H1 (cell line): ENCODE measurements around the gene UAP1. TPM values are rescaled to one million over a fixed set of nuclear protein-coding genes. Genes with fewer than 3 reads are reported as not detected.

Experiments
- CTCF ChIA-PET: fragments of 300-600 bp; sonication (Branson Sonifier 250); formaldehyde crosslinking; loops from one replicate; lab custom pipeline; 2021; ENCODE audit not compliant: partially characterized antibody; lab: Charles Lee
- POLR2A ChIA-PET: fragments of 300-600 bp; sonication (Branson Sonifier 250); formaldehyde crosslinking; loops from one replicate; lab custom pipeline; 2021; ENCODE audit warnings: inconsistent platforms; ENCODE audit not compliant: partially characterized antibody; lab: Charles Lee
- DNase-seq, 2 experiments: peaks; one replicate each; pipeline versions ENCODE4 v3.0.0 to v3.0.0-alpha.2; 2010 to 2022; ENCODE audit warnings: low spot score in 2 of 2, low read depth in 1 of 2, mixed read lengths in 1 of 2
- FAIRE-seq: peaks from 2 replicates; lab custom pipeline; 2011; peaks lifted over from hg19 to GRCh38; lab: Jason Lieb, UNC
- H2AFZ ChIP-seq: 2 replicates; pipeline ENCODE4 v1.8.1; 2012; ENCODE audit warnings: low read length, inconsistent platforms
- H2AK5ac ChIP-seq: 2 replicates; pipeline ENCODE4 v1.6.1; 2013; ENCODE audit warnings: low read depth, low read length
- H2BK120ac ChIP-seq: replicated peaks from 2 replicates; pipeline ENCODE3; 2013; ENCODE audit warnings: low read depth, low read length, inconsistent platforms
- H2BK12ac ChIP-seq: 2 replicates; pipeline ENCODE4 v1.6.1; 2013; ENCODE audit warnings: low read depth, low read length
- H2BK15ac ChIP-seq: 2 replicates; pipeline ENCODE4 v1.6.1; 2013; ENCODE audit warnings: low read length
- H2BK20ac ChIP-seq: 2 replicates; pipeline ENCODE4 v1.6.1; 2013; ENCODE audit warnings: low read length
- H2BK5ac ChIP-seq: 2 replicates; pipeline ENCODE4 v1.6.1; 2013; ENCODE audit warnings: low read depth, low read length
- H3K14ac ChIP-seq: 2 replicates; pipeline ENCODE4 v1.6.1; 2013; ENCODE audit warnings: inconsistent platforms; ENCODE audit not compliant: insufficient read length
- H3K18ac ChIP-seq: 2 replicates; pipeline ENCODE4 v1.6.1; 2013; ENCODE audit warnings: low read length; ENCODE audit errors: extremely low read depth
- H3K23ac ChIP-seq: 2 replicates; pipeline ENCODE4 v1.6.1; 2013; ENCODE audit warnings: inconsistent platforms; ENCODE audit not compliant: insufficient read length
- H3K23me2 ChIP-seq: 2 replicates; pipeline ENCODE4 v1.6.1; 2013; ENCODE audit warnings: low read depth, low read length
- H3K27ac ChIP-seq: 2 replicates; pipeline ENCODE4 v1.6.1; 2011; ENCODE audit warnings: low read depth, low read length, inconsistent platforms
- H3K27me3 ChIP-seq, 4 experiments: replicated peaks in 1 of 4; 1 replicate in 1 of 4; 2 replicates in 3 of 4; pipeline versions ENCODE4 v1.6.1 to v1.8.1; 2011 to 2013; ENCODE audit warnings: low read length in 3 of 4, mild to moderate bottlenecking in 3 of 4, inconsistent platforms in 2 of 4, mixed read lengths in 2 of 4, moderate library complexity in 1 of 4; ENCODE audit not compliant: control insufficient read depth in 3 of 4, insufficient read depth in 3 of 4; ENCODE audit errors: extremely low read depth in 1 of 4
- H3K36me3 ChIP-seq, 4 experiments: 2 replicates each; pipeline versions ENCODE4 v1.6.1 to v1.8.1; 2011 to 2013; ENCODE audit warnings: mild to moderate bottlenecking in 4 of 4, low read length in 3 of 4, moderate library complexity in 2 of 4, control low read depth in 1 of 4, inconsistent platforms in 1 of 4; ENCODE audit not compliant: insufficient read depth in 4 of 4, control insufficient read depth in 2 of 4
- H3K4ac ChIP-seq: replicated peaks from 2 replicates; pipeline ENCODE3; 2013; ENCODE audit warnings: low read length, low read depth, mixed read lengths, inconsistent platforms; ENCODE audit not compliant: insufficient read length
- H3K4me1 ChIP-seq, 4 experiments: replicated peaks in 1 of 4; 1 replicate in 1 of 4; 2 replicates in 3 of 4; pipeline versions ENCODE4 v1.6.1 to v1.8.1; 2011 to 2013; ENCODE audit warnings: low read length in 3 of 4, inconsistent platforms in 2 of 4, mixed read lengths in 1 of 4; ENCODE audit not compliant: insufficient read depth in 4 of 4, control insufficient read depth in 3 of 4
- H3K4me2 ChIP-seq, 2 experiments: 2 replicates each; pipeline versions ENCODE4 v1.6.1 to v1.8.1; 2011 to 2013; ENCODE audit warnings: low read depth in 2 of 2, low read length in 2 of 2, control low read depth in 1 of 2, inconsistent platforms in 1 of 2, mild to moderate bottlenecking in 1 of 2; ENCODE audit not compliant: insufficient read depth in 1 of 2
- H3K4me3 ChIP-seq, 4 experiments: fragments of 200-600, 300-600 bp in 1 of 4; sonication (generic), shearing (Covaris generic), sonication (Bioruptor Twin) in 1 of 4; 2 replicates each; pipeline versions ENCODE4 v1.5.1 to v1.8.1; 2011 to 2016; ENCODE audit warnings: low read length in 4 of 4, low read depth in 3 of 4, control low read depth in 2 of 4, inconsistent platforms in 2 of 4, mild to moderate bottlenecking in 2 of 4, mixed read lengths in 1 of 4, moderate library complexity in 1 of 4; ENCODE audit not compliant: insufficient read depth in 2 of 4; ENCODE audit errors: extremely low read depth in 1 of 4
- H3K56ac ChIP-seq: replicated peaks from 2 replicates; pipeline ENCODE3; 2013; ENCODE audit warnings: low read depth, mild to moderate bottlenecking, mixed read lengths, low read length, inconsistent platforms; ENCODE audit not compliant: insufficient read length
- H3K79me1 ChIP-seq: 2 replicates; pipeline ENCODE4 v1.6.1; 2013; ENCODE audit warnings: low read depth, low read length, control low read depth
- H3K79me2 ChIP-seq, 2 experiments: 2 replicates each; pipeline versions ENCODE4 v1.6.1 to v1.8.1; 2012 to 2013; ENCODE audit warnings: low read length in 2 of 2, mild to moderate bottlenecking in 2 of 2, inconsistent platforms in 1 of 2; ENCODE audit not compliant: insufficient read depth in 2 of 2, control insufficient read depth in 1 of 2
- H3K9ac ChIP-seq, 4 experiments: replicated peaks in 1 of 4; 1 replicate in 1 of 4; 2 replicates in 3 of 4; pipeline versions ENCODE4 v1.6.1 to v1.8.1; 2011 to 2013; ENCODE audit warnings: low read depth in 3 of 4, low read length in 3 of 4, control low read depth in 2 of 4, mild to moderate bottlenecking in 2 of 4, moderate library complexity in 2 of 4, inconsistent platforms in 1 of 4; ENCODE audit errors: extremely low read depth in 1 of 4
- H3K9me3 ChIP-seq, 2 experiments: 2 replicates each; pipeline versions ENCODE4 v1.6.1 to v1.8.1; 2012 to 2013; ENCODE audit warnings: mild to moderate bottlenecking in 2 of 2, moderate library complexity in 2 of 2, control low read depth in 1 of 2, inconsistent platforms in 1 of 2, low read depth in 1 of 2, low read length in 1 of 2, mixed read lengths in 1 of 2; ENCODE audit not compliant: insufficient read depth in 2 of 2
- H4K20me1 ChIP-seq, 2 experiments: replicated peaks in 1 of 2; 2 replicates each; pipeline versions ENCODE3 to v1.8.1; 2011 to 2013; ENCODE audit warnings: inconsistent platforms in 2 of 2, low read length in 2 of 2, mild to moderate bottlenecking in 1 of 2; ENCODE audit not compliant: insufficient read depth in 2 of 2, control insufficient read depth in 1 of 2
- H4K5ac ChIP-seq: 2 replicates; pipeline ENCODE4 v1.6.1; 2013; ENCODE audit warnings: low read length, low read depth, mixed read lengths, inconsistent platforms; ENCODE audit not compliant: insufficient read length
- H4K8ac ChIP-seq: 2 replicates; pipeline ENCODE4 v1.8.0; 2013; ENCODE audit warnings: mild to moderate bottlenecking, moderate library complexity, low read length, inconsistent platforms; ENCODE audit not compliant: insufficient read depth; ENCODE audit errors: extremely low read depth
- H4K91ac ChIP-seq: replicated peaks from 2 replicates; pipeline ENCODE3; 2013; ENCODE audit warnings: low read length, mixed read lengths, inconsistent platforms; ENCODE audit not compliant: insufficient read length
- CBX5 ChIP-seq: fragments of 300-800, 300-1000 bp; sonication (generic); IDR thresholded peaks from 2 replicates; pipeline ENCODE4 v1.7.1; 2016; ENCODE audit warnings: antibody characterized with exemption, low read length, low read depth
- CHD2 ChIP-seq: IDR thresholded peaks from 2 replicates; pipeline ENCODE4 v1.6.1; 2012; ENCODE audit warnings: low read length, improper control_type of control experiment
- FOSL1 ChIP-seq: IDR thresholded peaks from 2 replicates; pipeline ENCODE4 v1.6.1; 2011; ENCODE audit warnings: mild to moderate bottlenecking, low read depth, low read length, moderate library complexity; ENCODE audit not compliant: insufficient read depth
- GABPA ChIP-seq: IDR thresholded peaks from 2 replicates; pipeline ENCODE4 v1.6.1; 2011; ENCODE audit warnings: mild to moderate bottlenecking, low read length, moderate library complexity, borderline replicate concordance; ENCODE audit not compliant: insufficient read depth
- RXRA ChIP-seq: IDR thresholded peaks from 2 replicates; pipeline ENCODE4 v1.6.1; 2011; ENCODE audit warnings: low read depth, mild to moderate bottlenecking, low read length, moderate library complexity; ENCODE audit not compliant: insufficient read depth
- SAP30 ChIP-seq: fragments of 300-600 bp; sonication (generic); IDR thresholded peaks from 2 replicates; pipeline ENCODE4 v1.7.1; 2012; ENCODE audit warnings: low read length, moderate library complexity, mild to moderate bottlenecking, inconsistent platforms; ENCODE audit not compliant: insufficient read depth, insufficient replicate concordance
- SP4 ChIP-seq: IDR thresholded peaks from 2 replicates; pipeline ENCODE4 v1.6.1; 2012; ENCODE audit warnings: low read length, inconsistent platforms
- TEAD4 ChIP-seq: IDR thresholded peaks from 2 replicates; pipeline ENCODE4 v1.6.1; 2012; ENCODE audit warnings: low read depth, low read length, inconsistent platforms, mixed read lengths
- WGBS, 2 experiments: shearing (Covaris generic) in 1 of 2; methylation state at CpG; one replicate each; pipeline versions ENCODE4 v1.1.6 to v1.1.7; 2013 to 2015; ENCODE audit warnings: low lambda C conversion rate in 2 of 2, mixed read lengths in 2 of 2, inconsistent platforms in 1 of 2, low coverage in 1 of 2, missing lambda C conversion rate in 1 of 2; ENCODE audit not compliant: insufficient replicate concordance in 2 of 2, insufficient coverage in 1 of 2, insufficient read length in 1 of 2; ENCODE audit errors: extremely low coverage in 1 of 2, missing lambda C conversion rate in 1 of 2; 5-methylcytosine and 5-hydroxymethylcytosine counted together
- polyA plus RNA-seq, 7 experiments: library from polyadenylated mRNA; depleted of rRNA in 3 of 7; stranded (reverse) in 5 of 7; unstranded in 2 of 7; fragments of >200 nt in 5 of 7; fragments of 200-250 nt in 2 of 7; gene quantifications; 1 replicate in 5 of 7; 2 replicates in 1 of 7; 4 replicates in 1 of 7; pipeline versions ENCODE4 v1.2.1 to v1.2.3, GENCODE V29; 2011 to 2013; ENCODE audit warnings: missing spikeins in 2 of 7, mixed read lengths in 2 of 7
- total RNA-seq: library from RNA; stranded (reverse); fragmentation: NEBNext Ultra II Directional; extraction: Animal tissue kit (Norgen Biotek cat#: 25700); gene quantifications from 2 replicates; pipeline ENCODE4 v1.2.1, GENCODE V29; 2021
- TF ChIP-seq, protein P1 (sequence below), 3 experiments: IDR thresholded peaks; 1 replicate in 2 of 3; 2 replicates in 1 of 3; pipeline versions ENCODE4 v1.5.1 to v1.6.1; 2011; ENCODE audit warnings: low read length in 3 of 3, mild to moderate bottlenecking in 3 of 3, inconsistent platforms in 2 of 3, low read depth in 1 of 3, moderate library complexity in 1 of 3; ENCODE audit not compliant: insufficient read depth in 1 of 3; ENCODE audit errors: control extremely low read depth in 1 of 3
- TF ChIP-seq, protein P2 (sequence below): IDR thresholded peaks from 2 replicates; pipeline ENCODE4 v1.6.1; 2012; ENCODE audit warnings: low read length, inconsistent platforms

UAP1 gene
- total and polyA plus RNA-seq, 2 of the 8 experiments (the other 6 are each of a cell fraction or from before 2014, with no cell fraction given), result 9.4 to 32.9 TPM

DNA sequence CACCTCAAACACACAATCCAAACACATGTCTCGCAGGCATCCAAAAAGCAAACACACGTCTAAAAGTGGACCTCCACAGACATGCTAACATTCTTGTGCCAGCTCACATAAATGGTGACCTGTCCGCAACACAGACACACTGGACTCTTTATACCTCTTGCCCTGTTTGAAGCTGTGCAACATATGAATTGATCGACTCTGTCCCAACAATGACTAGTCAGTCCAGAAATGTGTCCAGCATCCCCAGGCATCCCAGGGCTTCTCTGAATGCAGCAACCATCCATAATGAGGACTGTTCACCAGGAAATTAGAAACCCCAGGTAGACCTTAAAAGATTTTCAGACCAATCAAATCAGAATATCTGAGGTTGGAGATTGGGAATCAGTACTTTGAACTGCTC, 73.9 kb downstream of the UAP1 start:
- DNase-seq (no peak), FAIRE-seq (no peak)
- Histone ChIP-seq H2BK120ac (no peak overlapping the region), H3K23ac (no peak overlapping the region), H3K9me3 (no peaks in the 10 kb centered on the region), H3K18ac (no peak overlapping the region), H3K4me3 (no peak overlapping the region), H3K56ac (no peak overlapping the region), H2BK5ac (no peak overlapping the region), H3K79me1 (no peaks in the 10 kb centered on the region), H3K79me2 (no peaks in the 10 kb centered on the region), H3K9ac (no peak overlapping the region), H2BK15ac (no peak overlapping the region), H3K23me2 (no peaks in the 10 kb centered on the region), H2BK20ac (no peak overlapping the region), H2AFZ (no peak overlapping the region), H4K91ac (no peak overlapping the region), H3K4ac (no peak overlapping the region), H3K36me3 (no peaks in the 10 kb centered on the region), H3K14ac (no peak overlapping the region), H4K8ac (no peak overlapping the region), H2AK5ac (no peak overlapping the region), H3K27me3 (no peaks in the 10 kb centered on the region), H4K20me1 (no peaks in the 10 kb centered on the region), H4K5ac (no peak overlapping the region), H3K27ac (no peak overlapping the region), H2BK12ac (no peak overlapping the region), H3K4me1 (peaks cover 0 to 3% (median 0%) of the 10 kb centered on the region in 4 experiments; a peak in 1 of 7 replicates), H3K4me2 (no peak overlapping the region)
- 94% methylated on average over 4 of the region's 4 CpGs; no CpG with 5 or more reads in 1 of the 2 experiments for WGBS, 2 experiments
- CTCF ChIA-PET, result interaction anchor here (1.1 to 1.7 kb wide), 2 partner anchors 9 to 45 kb away, joined by 3 to 5 read pairs; no protein-coding TSS in a partner anchor
- POLR2A ChIA-PET, result interaction anchor here (1.1 kb wide), 1 partner anchor 10 kb away, joined by 3 read pairs; no protein-coding TSS in a partner anchor
- TF ChIP-seq GABPA (no peak), CHD2 (no peak), FOSL1 (no peak), RXRA (no peak), TEAD4 (no peak), CBX5 (no peak), SAP30 (no peak), SP4 (no peak)
- TF ChIP-seq, protein P1, sequence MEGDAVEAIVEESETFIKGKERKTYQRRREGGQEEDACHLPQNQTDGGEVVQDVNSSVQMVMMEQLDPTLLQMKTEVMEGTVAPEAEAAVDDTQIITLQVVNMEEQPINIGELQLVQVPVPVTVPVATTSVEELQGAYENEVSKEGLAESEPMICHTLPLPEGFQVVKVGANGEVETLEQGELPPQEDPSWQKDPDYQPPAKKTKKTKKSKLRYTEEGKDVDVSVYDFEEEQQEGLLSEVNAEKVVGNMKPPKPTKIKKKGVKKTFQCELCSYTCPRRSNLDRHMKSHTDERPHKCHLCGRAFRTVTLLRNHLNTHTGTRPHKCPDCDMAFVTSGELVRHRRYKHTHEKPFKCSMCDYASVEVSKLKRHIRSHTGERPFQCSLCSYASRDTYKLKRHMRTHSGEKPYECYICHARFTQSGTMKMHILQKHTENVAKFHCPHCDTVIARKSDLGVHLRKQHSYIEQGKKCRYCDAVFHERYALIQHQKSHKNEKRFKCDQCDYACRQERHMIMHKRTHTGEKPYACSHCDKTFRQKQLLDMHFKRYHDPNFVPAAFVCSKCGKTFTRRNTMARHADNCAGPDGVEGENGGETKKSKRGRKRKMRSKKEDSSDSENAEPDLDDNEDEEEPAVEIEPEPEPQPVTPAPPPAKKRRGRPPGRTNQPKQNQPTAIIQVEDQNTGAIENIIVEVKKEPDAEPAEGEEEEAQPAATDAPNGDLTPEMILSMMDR (IDR thresholded peaks at IDR 0.05; ENCODE audit: control extremely low read depth in 1 of 3, insufficient read depth in 1 of 3, low read depth in 1 of 3, low read length in 3 of 3), result no peak
- TF ChIP-seq, protein P2, sequence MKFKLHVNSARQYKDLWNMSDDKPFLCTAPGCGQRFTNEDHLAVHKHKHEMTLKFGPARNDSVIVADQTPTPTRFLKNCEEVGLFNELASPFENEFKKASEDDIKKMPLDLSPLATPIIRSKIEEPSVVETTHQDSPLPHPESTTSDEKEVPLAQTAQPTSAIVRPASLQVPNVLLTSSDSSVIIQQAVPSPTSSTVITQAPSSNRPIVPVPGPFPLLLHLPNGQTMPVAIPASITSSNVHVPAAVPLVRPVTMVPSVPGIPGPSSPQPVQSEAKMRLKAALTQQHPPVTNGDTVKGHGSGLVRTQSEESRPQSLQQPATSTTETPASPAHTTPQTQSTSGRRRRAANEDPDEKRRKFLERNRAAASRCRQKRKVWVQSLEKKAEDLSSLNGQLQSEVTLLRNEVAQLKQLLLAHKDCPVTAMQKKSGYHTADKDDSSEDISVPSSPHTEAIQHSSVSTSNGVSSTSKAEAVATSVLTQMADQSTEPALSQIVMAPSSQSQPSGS, result no peak
